Spleen (tissue), 7 donors: Measurements from ENCODE around the gene KRT16.

Source experiments
- POLR2AphosphoS5 ChIP-seq, 3 donors: sonication (generic); formaldehyde crosslinking; IDR thresholded peaks; one replicate each; pipeline ENCODE4 v1.5.1; 2017; ENCODE audit warnings: antibody characterized with exemption in 3 of 3
- TF ChIP-seq, protein P1 (sequence below), 11 experiments: fragments of 200-600 bp in 7 of 11; fragments of 450-650 bp in 4 of 11; sonication (generic) in 4 of 11; IDR thresholded peaks in 8 of 11; conservative IDR thresholded peaks in 3 of 11; 1 replicate in 7 of 11; 2 replicates in 4 of 11; pipeline versions ENCODE4 v1.4.0 to v1.8.0; 2016 to 2021; ENCODE audit warnings: antibody characterized with exemption in 11 of 11, inconsistent platforms in 4 of 11, mild to moderate bottlenecking in 1 of 11
- donor health status: DM: no; HTN: no; CAD: no; lungs with moderate emphysema.
- donor health status: DM: no; HTN: no; CAD: no.
- donor health status: DM: no; HTN: no; CAD: no.

GRCh38 chr17:41651625-41652460 is 39.3 kb upstream of the KRT16 start:
- TF ChIP-seq, protein P1, sequence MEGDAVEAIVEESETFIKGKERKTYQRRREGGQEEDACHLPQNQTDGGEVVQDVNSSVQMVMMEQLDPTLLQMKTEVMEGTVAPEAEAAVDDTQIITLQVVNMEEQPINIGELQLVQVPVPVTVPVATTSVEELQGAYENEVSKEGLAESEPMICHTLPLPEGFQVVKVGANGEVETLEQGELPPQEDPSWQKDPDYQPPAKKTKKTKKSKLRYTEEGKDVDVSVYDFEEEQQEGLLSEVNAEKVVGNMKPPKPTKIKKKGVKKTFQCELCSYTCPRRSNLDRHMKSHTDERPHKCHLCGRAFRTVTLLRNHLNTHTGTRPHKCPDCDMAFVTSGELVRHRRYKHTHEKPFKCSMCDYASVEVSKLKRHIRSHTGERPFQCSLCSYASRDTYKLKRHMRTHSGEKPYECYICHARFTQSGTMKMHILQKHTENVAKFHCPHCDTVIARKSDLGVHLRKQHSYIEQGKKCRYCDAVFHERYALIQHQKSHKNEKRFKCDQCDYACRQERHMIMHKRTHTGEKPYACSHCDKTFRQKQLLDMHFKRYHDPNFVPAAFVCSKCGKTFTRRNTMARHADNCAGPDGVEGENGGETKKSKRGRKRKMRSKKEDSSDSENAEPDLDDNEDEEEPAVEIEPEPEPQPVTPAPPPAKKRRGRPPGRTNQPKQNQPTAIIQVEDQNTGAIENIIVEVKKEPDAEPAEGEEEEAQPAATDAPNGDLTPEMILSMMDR (IDR thresholded peaks at IDR 0.05 in 8 of 11, conservative IDR thresholded peaks at IDR 0.05 in 3 of 11): no peak
- no peak for TF ChIP-seq POLR2AphosphoS5 (IDR thresholded peaks at IDR 0.05)
